ENCODE measurements around the gene OAS1.
"Not testable (repeated sequence)": the region's sequence is repeated elsewhere in the genome, so short reads cannot be mapped to it uniquely, and the experiment has no call there.

DNA sequence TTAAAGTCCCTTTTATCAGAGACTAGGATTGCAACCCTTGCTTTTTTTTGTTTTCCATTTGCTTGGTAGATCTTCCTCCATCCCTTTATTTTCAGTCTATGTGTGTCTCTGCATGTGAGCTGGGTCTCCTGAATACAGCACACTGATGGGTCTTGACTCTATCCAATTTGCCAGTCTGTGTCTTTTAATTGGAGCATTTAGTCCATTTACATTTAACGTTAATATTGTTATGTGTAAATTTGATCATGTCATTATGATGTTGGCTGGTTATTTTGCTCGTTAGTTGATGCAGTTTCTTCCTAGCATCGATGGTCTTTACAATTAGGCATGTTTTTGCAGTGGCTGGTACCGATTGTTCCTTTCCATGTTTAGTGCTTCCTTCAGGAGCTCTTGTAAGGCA, 50.4 kb downstream of the OAS1 start:
- TF ChIP-seq, protein P1, sequence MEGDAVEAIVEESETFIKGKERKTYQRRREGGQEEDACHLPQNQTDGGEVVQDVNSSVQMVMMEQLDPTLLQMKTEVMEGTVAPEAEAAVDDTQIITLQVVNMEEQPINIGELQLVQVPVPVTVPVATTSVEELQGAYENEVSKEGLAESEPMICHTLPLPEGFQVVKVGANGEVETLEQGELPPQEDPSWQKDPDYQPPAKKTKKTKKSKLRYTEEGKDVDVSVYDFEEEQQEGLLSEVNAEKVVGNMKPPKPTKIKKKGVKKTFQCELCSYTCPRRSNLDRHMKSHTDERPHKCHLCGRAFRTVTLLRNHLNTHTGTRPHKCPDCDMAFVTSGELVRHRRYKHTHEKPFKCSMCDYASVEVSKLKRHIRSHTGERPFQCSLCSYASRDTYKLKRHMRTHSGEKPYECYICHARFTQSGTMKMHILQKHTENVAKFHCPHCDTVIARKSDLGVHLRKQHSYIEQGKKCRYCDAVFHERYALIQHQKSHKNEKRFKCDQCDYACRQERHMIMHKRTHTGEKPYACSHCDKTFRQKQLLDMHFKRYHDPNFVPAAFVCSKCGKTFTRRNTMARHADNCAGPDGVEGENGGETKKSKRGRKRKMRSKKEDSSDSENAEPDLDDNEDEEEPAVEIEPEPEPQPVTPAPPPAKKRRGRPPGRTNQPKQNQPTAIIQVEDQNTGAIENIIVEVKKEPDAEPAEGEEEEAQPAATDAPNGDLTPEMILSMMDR (IDR thresholded peaks at IDR 0.05 in 2 of 3, conservative IDR thresholded peaks at IDR 0.05 in 1 of 3; ENCODE audit: borderline replicate concordance in 1 of 3, insufficient read depth in 1 of 3, low read depth in 2 of 3, low read length in 2 of 3) = not testable (repeated sequence)
- not testable (repeated sequence) for TF ChIP-seq TCF7L2 (IDR thresholded peaks at IDR 0.05; ENCODE audit: borderline replicate concordance, extremely low read depth, insufficient read depth, insufficient read length); EZH2 (IDR thresholded peaks at IDR 0.05); POLR2A (IDR thresholded peaks at IDR 0.05; ENCODE audit: borderline replicate concordance, extremely low read depth, insufficient read depth, insufficient read length); CBX3 (IDR thresholded peaks at IDR 0.05; ENCODE audit: low read depth); YY1 (IDR thresholded peaks at IDR 0.05; ENCODE audit: extremely low read depth, insufficient replicate concordance, low read depth, low read length); ZNF274 (IDR thresholded peaks at IDR 0.05; ENCODE audit: low read depth, low read length); SP1 (IDR thresholded peaks at IDR 0.05; ENCODE audit: low read depth)
- TF ChIP-seq, protein P2, sequence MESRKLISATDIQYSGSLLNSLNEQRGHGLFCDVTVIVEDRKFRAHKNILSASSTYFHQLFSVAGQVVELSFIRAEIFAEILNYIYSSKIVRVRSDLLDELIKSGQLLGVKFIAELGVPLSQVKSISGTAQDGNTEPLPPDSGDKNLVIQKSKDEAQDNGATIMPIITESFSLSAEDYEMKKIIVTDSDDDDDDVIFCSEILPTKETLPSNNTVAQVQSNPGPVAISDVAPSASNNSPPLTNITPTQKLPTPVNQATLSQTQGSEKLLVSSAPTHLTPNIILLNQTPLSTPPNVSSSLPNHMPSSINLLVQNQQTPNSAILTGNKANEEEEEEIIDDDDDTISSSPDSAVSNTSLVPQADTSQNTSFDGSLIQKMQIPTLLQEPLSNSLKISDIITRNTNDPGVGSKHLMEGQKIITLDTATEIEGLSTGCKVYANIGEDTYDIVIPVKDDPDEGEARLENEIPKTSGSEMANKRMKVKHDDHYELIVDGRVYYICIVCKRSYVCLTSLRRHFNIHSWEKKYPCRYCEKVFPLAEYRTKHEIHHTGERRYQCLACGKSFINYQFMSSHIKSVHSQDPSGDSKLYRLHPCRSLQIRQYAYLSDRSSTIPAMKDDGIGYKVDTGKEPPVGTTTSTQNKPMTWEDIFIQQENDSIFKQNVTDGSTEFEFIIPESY (IDR thresholded peaks at IDR 0.05; ENCODE audit: extremely low read depth, insufficient replicate concordance, low read length) = not testable (repeated sequence)
